Neural cell (in vitro differentiated cells): Measurements from ENCODE around the gene FLII. TPM values are rescaled to one million over a fixed set of nuclear protein-coding genes. Genes with fewer than 3 reads are reported as not detected.

Source experiments
- H2AFZ ChIP-seq: fragments of 200-600, 300-800 bp; sonication (generic), shearing (Covaris generic); 2 replicates; pipeline ENCODE4 v1.6.0; 2014; ENCODE audit warnings: low read depth, mild to moderate bottlenecking, antibody characterized with exemption, low read length, moderate library complexity
- H3F3A ChIP-seq: fragments of 200-600 bp; shearing (Covaris generic); 2 replicates; pipeline ENCODE4 v1.6.1; 2016; ENCODE audit warnings: mild to moderate bottlenecking, moderate library complexity, mixed read lengths, antibody characterized with exemption, low read length; ENCODE audit not compliant: insufficient read depth, poor library complexity, severe bottlenecking
- H3K27ac ChIP-seq: fragments of 200-600, 300-800 bp; sonication (generic), shearing (Covaris generic); 2 replicates; pipeline ENCODE4 v1.5.1; 2014; ENCODE audit warnings: mild to moderate bottlenecking, low read length, moderate library complexity
- H3K27me3 ChIP-seq: fragments of 300-800, 200-600 bp; sonication (generic), shearing (Covaris generic); 2 replicates; pipeline ENCODE4 v1.6.0; 2014; ENCODE audit warnings: mild to moderate bottlenecking, low read depth, low read length, moderate library complexity; ENCODE audit not compliant: insufficient read depth
- H3K36me3 ChIP-seq: fragments of 300-800, 200-600 bp; sonication (generic), shearing (Covaris generic); 2 replicates; pipeline ENCODE4 v1.5.1; 2014; ENCODE audit warnings: mild to moderate bottlenecking, antibody characterized with exemption, low read length, moderate library complexity; ENCODE audit not compliant: insufficient read depth
- H3K4me2 ChIP-seq: fragments of 300-800, 200-600 bp; sonication (generic), shearing (Covaris generic); 2 replicates; pipeline ENCODE4 v1.6.0; 2014; ENCODE audit warnings: mild to moderate bottlenecking, low read length
- H3K4me3 ChIP-seq: fragments of 300-800, 200-600 bp; sonication (generic), shearing (Covaris generic); 2 replicates; pipeline ENCODE4 v1.5.1; 2014; ENCODE audit warnings: mild to moderate bottlenecking, low read length, moderate library complexity
- H3K79me2 ChIP-seq: fragments of 200-600 bp; shearing (Covaris generic); replicated peaks from 2 replicates; pipeline ENCODE4 v1.6.0; 2014; ENCODE audit warnings: mild to moderate bottlenecking, low read length, moderate library complexity; ENCODE audit not compliant: insufficient read depth
- H3K9ac ChIP-seq: fragments of 300-800, 200-600 bp; sonication (generic), shearing (Covaris generic); 2 replicates; pipeline ENCODE4 v1.6.1; 2016; ENCODE audit warnings: mild to moderate bottlenecking, low read length, mixed read lengths
- H3K9me2 ChIP-seq: fragments of 200-600 bp; shearing (Covaris generic); 2 replicates; pipeline ENCODE4 v1.6.1; 2016; ENCODE audit warnings: mild to moderate bottlenecking, low read length, mixed read lengths; ENCODE audit not compliant: insufficient read depth
- H3K9me3 ChIP-seq: fragments of 200-600, 300-800 bp; sonication (generic), shearing (Covaris generic); 2 replicates; pipeline ENCODE4 v1.6.1; 2016; ENCODE audit warnings: mild to moderate bottlenecking, mixed run types, low read length, moderate library complexity, mixed read lengths
- H4K20me1 ChIP-seq: fragments of 200-600 bp; shearing (Covaris generic); 2 replicates; pipeline ENCODE4 v1.6.1; 2016; ENCODE audit warnings: mild to moderate bottlenecking, mixed run types; ENCODE audit not compliant: insufficient read depth
- EP300 ChIP-seq: fragments of 450-650 bp; conservative IDR thresholded peaks from 2 replicates; pipeline ENCODE4 v1.6.1; 2014; ENCODE audit warnings: antibody characterized with exemption, mild to moderate bottlenecking, moderate library complexity; ENCODE audit not compliant: poor library complexity, severe bottlenecking
- EZH2 ChIP-seq: fragments of 200-600, 300-800 bp; shearing (Covaris generic), sonication (generic); IDR thresholded peaks from 2 replicates; pipeline ENCODE4 v1.6.1; 2014; ENCODE audit warnings: antibody characterized with exemption, low read length, borderline replicate concordance, mild to moderate bottlenecking; ENCODE audit not compliant: insufficient read depth, poor library complexity, severe bottlenecking
- MXI1 ChIP-seq: fragments of 450-650 bp; conservative IDR thresholded peaks from 2 replicates; pipeline ENCODE4 v1.6.1; 2014; ENCODE audit warnings: antibody characterized with exemption, mild to moderate bottlenecking; ENCODE audit not compliant: poor library complexity, severe bottlenecking
- POLR2AphosphoS5 ChIP-seq: IDR thresholded peaks from 2 replicates; pipeline ENCODE4 v1.6.1; 2012
- RAD21 ChIP-seq: fragments of 450-650 bp; conservative IDR thresholded peaks from 2 replicates; pipeline ENCODE4 v1.6.1; 2014; ENCODE audit warnings: antibody characterized with exemption, mild to moderate bottlenecking, moderate library complexity
- REST ChIP-seq: IDR thresholded peaks from 2 replicates; pipeline ENCODE4 v1.6.1; 2012; ENCODE audit warnings: borderline replicate concordance
- SMC3 ChIP-seq: fragments of 450-650 bp; conservative IDR thresholded peaks from 2 replicates; pipeline ENCODE4 v1.6.1; 2014; ENCODE audit warnings: antibody characterized with exemption, mild to moderate bottlenecking, moderate library complexity; ENCODE audit not compliant: poor library complexity
- TAF1 ChIP-seq: IDR thresholded peaks from 2 replicates; pipeline ENCODE4 v1.6.1; 2012; ENCODE audit warnings: low read depth
- polyA plus RNA-seq: library from polyadenylated mRNA; depleted of rRNA; stranded (reverse); fragments of >200 nt; gene quantifications from 2 replicates; pipeline ENCODE4 v1.2.3, GENCODE V29; 2014
- TF ChIP-seq, protein P1 (sequence below): fragments of 450-650 bp; IDR thresholded peaks from 2 replicates; pipeline ENCODE4 v1.5.1; 2014; ENCODE audit warnings: antibody characterized with exemption, mild to moderate bottlenecking, moderate library complexity; ENCODE audit not compliant: poor library complexity, severe bottlenecking

The FLII gene
- polyA plus RNA-seq, 1 donor from 2014 or later: 93.0 TPM

- Histone ChIP-seq H3K4me3 (no peak overlapping the region), H3K27ac (no peak overlapping the region), H4K20me1 (no peaks in the 10 kb centered on the region), H2AFZ (no peak overlapping the region), H3K79me2 (peaks cover 19% of the 10 kb centered on the region), H3F3A (no peaks in the 10 kb centered on the region), H3K9ac (no peak overlapping the region), H3K9me2 (no peaks in the 10 kb centered on the region), H3K36me3 (no peaks in the 10 kb centered on the region), H3K27me3 (no peaks in the 10 kb centered on the region), H3K4me2 (no peak overlapping the region), H3K9me3 (no peaks in the 10 kb centered on the region)
- TF ChIP-seq EP300 (no peak), REST (no peak), TAF1 (no peak), MXI1 (no peak), RAD21 (no peak), EZH2 (no peak), SMC3 (no peak), POLR2AphosphoS5 (no peak)
- TF ChIP-seq, protein P1, sequence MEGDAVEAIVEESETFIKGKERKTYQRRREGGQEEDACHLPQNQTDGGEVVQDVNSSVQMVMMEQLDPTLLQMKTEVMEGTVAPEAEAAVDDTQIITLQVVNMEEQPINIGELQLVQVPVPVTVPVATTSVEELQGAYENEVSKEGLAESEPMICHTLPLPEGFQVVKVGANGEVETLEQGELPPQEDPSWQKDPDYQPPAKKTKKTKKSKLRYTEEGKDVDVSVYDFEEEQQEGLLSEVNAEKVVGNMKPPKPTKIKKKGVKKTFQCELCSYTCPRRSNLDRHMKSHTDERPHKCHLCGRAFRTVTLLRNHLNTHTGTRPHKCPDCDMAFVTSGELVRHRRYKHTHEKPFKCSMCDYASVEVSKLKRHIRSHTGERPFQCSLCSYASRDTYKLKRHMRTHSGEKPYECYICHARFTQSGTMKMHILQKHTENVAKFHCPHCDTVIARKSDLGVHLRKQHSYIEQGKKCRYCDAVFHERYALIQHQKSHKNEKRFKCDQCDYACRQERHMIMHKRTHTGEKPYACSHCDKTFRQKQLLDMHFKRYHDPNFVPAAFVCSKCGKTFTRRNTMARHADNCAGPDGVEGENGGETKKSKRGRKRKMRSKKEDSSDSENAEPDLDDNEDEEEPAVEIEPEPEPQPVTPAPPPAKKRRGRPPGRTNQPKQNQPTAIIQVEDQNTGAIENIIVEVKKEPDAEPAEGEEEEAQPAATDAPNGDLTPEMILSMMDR: no peak
Observed at GRCh38 chr17:18233803-18234518, 24.6 kb downstream of the FLII start.

- Histone ChIP-seq H3K9me2 (no peaks in the 10 kb centered on the region), H3K79me2 (peaks cover 47% of the 10 kb centered on the region), H3K36me3 (no peaks in the 10 kb centered on the region), H4K20me1 (no peaks in the 10 kb centered on the region), H3K27ac (no peak overlapping the region), H3K27me3 (no peaks in the 10 kb centered on the region), H3K9ac (no peak overlapping the region), H3K4me3 (no peak overlapping the region), H3F3A (no peaks in the 10 kb centered on the region), H3K4me2 (no peak overlapping the region), H2AFZ (no peak overlapping the region), H3K9me3 (no peaks in the 10 kb centered on the region)
- no peak for TF ChIP-seq MXI1
- TF ChIP-seq TAF1: no peak
- no peak for TF ChIP-seq REST
- no peak for TF ChIP-seq SMC3
- TF ChIP-seq RAD21: no peak
Observed at GRCh38 chr17:18231164-18231563, 27.4 kb downstream of the FLII start.
